Nasal cavity respiratory epithelium epithelial cell of viscerocranial mucosa (primary cell): ENCODE measurements around the gene CLDN8. TPM values are rescaled to one million over a fixed set of nuclear protein-coding genes. Genes with fewer than 3 reads are reported as not detected.

Experiments used
- total RNA-seq: library from RNA; depleted of rRNA; stranded (reverse); fragments of >200 nt; gene quantifications from 2 replicates; pipeline ENCODE4 v1.2.3, GENCODE V29; 2014

Gene CLDN8
- total RNA-seq, result 0.14 TPM in 1 of 2 replicates, not detected in the other

GRCh38 chr21:30216041-30216723 lies at the start of gene CLDN8:
Gene CLDN8 (minus strand): TSS chr21:30216097. CDS start chr21:30215925, 172 bp downstream.

GRCh38 chr21:30166705-30167104 lies 49.2 kb downstream of the CLDN8 start, which contains the start of gene CLDN17:
Gene CLDN17 (minus strand): TSS chr21:30166805. CDS start chr21:30166617, 188 bp downstream.

Other genes starting within 250 kb of the CLDN8 start
- gene CLDN17, start 49.3 kb downstream of the CLDN8 start, total RNA-seq, result 1.4 TPM in 1 of 2 replicates, not detected in the other
- gene KRTAP24-1, start 66.9 kb upstream of the CLDN8 start, total RNA-seq, result not detected in 2 replicates
- gene KRTAP25-1, start 73.4 kb upstream of the CLDN8 start, total RNA-seq, result not detected in 2 replicates
- not detected in 2 replicates for gene KRTAP26-1, start 104.2 kb upstream of the CLDN8 start, total RNA-seq
- gene KRTAP27-1, start 121.6 kb upstream of the CLDN8 start, total RNA-seq, result not detected in 2 replicates
- gene KRTAP23-1, start 132.5 kb upstream of the CLDN8 start, total RNA-seq, result not detected in 2 replicates
- not detected in 2 replicates for gene KRTAP13-2, start 156.2 kb upstream of the CLDN8 start, total RNA-seq
- not detected in 2 replicates for gene KRTAP13-1, start 179.9 kb upstream of the CLDN8 start, total RNA-seq
- not detected in 2 replicates for gene KRTAP13-3, start 209.8 kb upstream of the CLDN8 start, total RNA-seq
- gene KRTAP13-4, start 214.1 kb upstream of the CLDN8 start, total RNA-seq, result not detected in 2 replicates
- gene KRTAP15-1, start 224.2 kb upstream of the CLDN8 start, total RNA-seq, result not detected in 2 replicates